ENCODE data around the gene TAF4. TPM values are rescaled to one million over a fixed set of nuclear protein-coding genes. Genes with fewer than 3 reads are reported as not detected.

The TAF4 gene
- polyA plus RNA-seq, 1 donor from 2014 or later, result 10.2 TPM

- Histone ChIP-seq H3K36me3 (ENCODE audit: insufficient read depth, low read length) (no peaks in the 10 kb centered on the region), H3K27ac (ENCODE audit: low read length) (no peak overlapping the region)
These were observed 129.0 kb downstream of the TAF4 start for GRCh38 chr20:61936701-61937131.

GRCh38 chr20:61935926-61936700 lies 129.6 kb downstream of the TAF4 start:
- H3K36me3 ChIP-seq (ENCODE audit: insufficient read depth, low read length), result no peaks in the 10 kb centered on the region
- H3K9me2 ChIP-seq (ENCODE audit: insufficient read depth, low read length), result no peaks in the 10 kb centered on the region
- no peaks in the 10 kb centered on the region for H3K9me3 ChIP-seq (ENCODE audit: low read length)
- no peaks in the 10 kb centered on the region for H4K20me1 ChIP-seq (ENCODE audit: insufficient read depth)
- no peaks in the 10 kb centered on the region for H3K27me3 ChIP-seq (ENCODE audit: insufficient read depth, low read depth, low read length)
- H2AFZ ChIP-seq (ENCODE audit: low read depth, low read length), result no peak overlapping the region
- no peaks in the 10 kb centered on the region for H3K79me2 ChIP-seq (replicated peaks; ENCODE audit: insufficient read depth, low read length)
- no peak overlapping the region for H3K9ac ChIP-seq (ENCODE audit: low read length)
- H3F3A ChIP-seq (ENCODE audit: insufficient read depth, low read length, poor library complexity, severe bottlenecking), result no peaks in the 10 kb centered on the region
- no peak overlapping the region for H3K27ac ChIP-seq (ENCODE audit: low read length)
- no peak overlapping the region for H3K4me2 ChIP-seq (ENCODE audit: low read length)
- H3K4me3 ChIP-seq (ENCODE audit: low read length), result no peak overlapping the region
- TF ChIP-seq MXI1 (conservative IDR thresholded peaks at IDR 0.05; ENCODE audit: poor library complexity, severe bottlenecking), result no peak
- no peak for TF ChIP-seq SMC3 (conservative IDR thresholded peaks at IDR 0.05; ENCODE audit: poor library complexity)
- no peak for TF ChIP-seq CTCF (IDR thresholded peaks at IDR 0.05; ENCODE audit: poor library complexity, severe bottlenecking)
- no peak for TF ChIP-seq RAD21 (conservative IDR thresholded peaks at IDR 0.05)
- no peak for TF ChIP-seq EZH2 (IDR thresholded peaks at IDR 0.05; ENCODE audit: borderline replicate concordance, insufficient read depth, low read length, poor library complexity, severe bottlenecking)
- TF ChIP-seq EP300 (conservative IDR thresholded peaks at IDR 0.05; ENCODE audit: poor library complexity, severe bottlenecking), result no peak
- no peak for TF ChIP-seq POLR2AphosphoS5 (IDR thresholded peaks at IDR 0.05)
- TF ChIP-seq TAF1 (IDR thresholded peaks at IDR 0.05; ENCODE audit: low read depth), result no peak

More at GRCh38 chr20:61936701-61937131, 129.0 kb downstream of the TAF4 start:
- Histone ChIP-seq H3K9me3 (ENCODE audit: low read length) (no peaks in the 10 kb centered on the region), H3K4me2 (ENCODE audit: low read length) (no peak overlapping the region), H3K9me2 (ENCODE audit: insufficient read depth, low read length) (no peaks in the 10 kb centered on the region), H3K9ac (ENCODE audit: low read length) (no peak overlapping the region), H3F3A (ENCODE audit: insufficient read depth, low read length, poor library complexity, severe bottlenecking) (no peaks in the 10 kb centered on the region), H3K4me3 (ENCODE audit: low read length) (no peak overlapping the region), H3K27me3 (ENCODE audit: insufficient read depth, low read depth, low read length) (no peaks in the 10 kb centered on the region), H2AFZ (ENCODE audit: low read depth, low read length) (no peak overlapping the region), H3K79me2 (replicated peaks; ENCODE audit: insufficient read depth, low read length) (no peaks in the 10 kb centered on the region), H4K20me1 (ENCODE audit: insufficient read depth) (no peaks in the 10 kb centered on the region)
- TF ChIP-seq RAD21 (conservative IDR thresholded peaks at IDR 0.05) (no peak), POLR2AphosphoS5 (IDR thresholded peaks at IDR 0.05) (no peak), MXI1 (conservative IDR thresholded peaks at IDR 0.05; ENCODE audit: poor library complexity, severe bottlenecking) (no peak), EP300 (conservative IDR thresholded peaks at IDR 0.05; ENCODE audit: poor library complexity, severe bottlenecking) (no peak), EZH2 (IDR thresholded peaks at IDR 0.05; ENCODE audit: borderline replicate concordance, insufficient read depth, low read length, poor library complexity, severe bottlenecking) (no peak), REST (IDR thresholded peaks at IDR 0.05; ENCODE audit: borderline replicate concordance) (no peak), CTCF (IDR thresholded peaks at IDR 0.05; ENCODE audit: poor library complexity, severe bottlenecking) (no peak), TAF1 (IDR thresholded peaks at IDR 0.05; ENCODE audit: low read depth) (no peak), SMC3 (conservative IDR thresholded peaks at IDR 0.05; ENCODE audit: poor library complexity) (no peak)
